GM19193 (cell line): Measurements from ENCODE around the gene ARHGAP36.

Source experiments
- POLR2A ChIP-seq: IDR thresholded peaks from 4 replicates; pipeline ENCODE4 v1.6.1; 2011; ENCODE audit not compliant: insufficient read depth, insufficient read length; ENCODE audit errors: extremely low read depth

Gene ARHGAP36, protein sequence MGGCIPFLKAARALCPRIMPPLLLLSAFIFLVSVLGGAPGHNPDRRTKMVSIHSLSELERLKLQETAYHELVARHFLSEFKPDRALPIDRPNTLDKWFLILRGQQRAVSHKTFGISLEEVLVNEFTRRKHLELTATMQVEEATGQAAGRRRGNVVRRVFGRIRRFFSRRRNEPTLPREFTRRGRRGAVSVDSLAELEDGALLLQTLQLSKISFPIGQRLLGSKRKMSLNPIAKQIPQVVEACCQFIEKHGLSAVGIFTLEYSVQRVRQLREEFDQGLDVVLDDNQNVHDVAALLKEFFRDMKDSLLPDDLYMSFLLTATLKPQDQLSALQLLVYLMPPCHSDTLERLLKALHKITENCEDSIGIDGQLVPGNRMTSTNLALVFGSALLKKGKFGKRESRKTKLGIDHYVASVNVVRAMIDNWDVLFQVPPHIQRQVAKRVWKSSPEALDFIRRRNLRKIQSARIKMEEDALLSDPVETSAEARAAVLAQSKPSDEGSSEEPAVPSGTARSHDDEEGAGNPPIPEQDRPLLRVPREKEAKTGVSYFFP

DNA sequence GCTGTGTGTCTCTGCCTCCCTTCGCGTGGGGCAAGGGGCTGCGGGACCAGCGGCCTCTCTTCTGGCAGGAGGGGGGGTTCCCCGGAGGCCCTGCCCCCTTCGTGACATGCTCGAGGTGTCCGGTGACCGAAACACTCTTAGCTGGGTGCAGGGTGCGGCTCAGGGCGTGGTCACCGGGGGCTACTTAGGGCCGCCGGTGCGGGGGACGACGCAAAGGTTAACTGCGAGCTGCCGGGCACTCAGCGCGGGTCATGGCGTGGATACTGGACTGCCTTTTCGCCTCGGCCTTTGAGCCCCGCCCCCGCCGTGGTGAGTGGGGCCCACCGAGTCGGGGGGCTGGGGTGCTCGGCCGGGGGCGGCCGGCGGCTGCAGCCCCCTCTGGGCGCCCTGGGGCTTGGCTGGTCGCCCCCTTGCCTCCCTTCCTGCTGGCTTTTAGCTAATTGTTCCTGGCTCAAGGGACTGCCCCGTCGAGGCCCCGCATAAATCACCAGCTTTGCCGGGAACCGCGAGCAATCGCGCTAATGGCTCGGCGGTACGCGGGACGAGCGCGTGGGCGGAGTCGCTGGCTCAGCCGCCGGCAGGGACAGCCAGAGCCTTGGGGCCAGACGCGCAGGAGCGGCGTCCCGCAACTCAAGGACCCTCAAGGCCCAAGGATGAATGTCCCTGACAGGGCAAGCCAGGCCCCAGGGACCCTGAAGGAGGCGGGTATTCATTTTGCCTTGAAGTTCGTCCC is at the start of gene ARHGAP36:
Gene ARHGAP36, plus strand, starts transcription at position 211 of the 733 bp plus-strand sequence. CDS start 23,320 bp downstream, outside the sequence.
- no peak for TF ChIP-seq POLR2A

DNA sequence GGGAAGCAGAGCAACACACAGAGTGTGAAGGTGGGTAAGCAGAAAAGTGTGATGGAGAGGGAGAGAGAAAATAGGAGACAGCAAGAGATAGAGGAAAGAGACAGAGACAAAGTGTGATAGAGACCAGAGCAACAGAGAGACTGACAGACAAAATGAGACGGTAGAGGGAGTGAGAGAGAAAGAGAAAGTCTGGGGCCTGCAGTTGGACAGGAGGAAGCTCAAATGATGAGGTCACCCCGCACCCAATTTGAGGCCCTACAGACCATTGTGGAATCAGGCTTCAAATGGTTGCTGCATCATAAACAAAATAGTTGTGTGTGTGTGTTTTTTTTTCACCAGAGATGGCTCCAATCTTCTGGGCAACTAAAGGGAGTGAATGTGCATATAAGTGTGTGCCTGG is 48.0 kb upstream of the ARHGAP36 start:
- no peak for TF ChIP-seq POLR2A

DNA sequence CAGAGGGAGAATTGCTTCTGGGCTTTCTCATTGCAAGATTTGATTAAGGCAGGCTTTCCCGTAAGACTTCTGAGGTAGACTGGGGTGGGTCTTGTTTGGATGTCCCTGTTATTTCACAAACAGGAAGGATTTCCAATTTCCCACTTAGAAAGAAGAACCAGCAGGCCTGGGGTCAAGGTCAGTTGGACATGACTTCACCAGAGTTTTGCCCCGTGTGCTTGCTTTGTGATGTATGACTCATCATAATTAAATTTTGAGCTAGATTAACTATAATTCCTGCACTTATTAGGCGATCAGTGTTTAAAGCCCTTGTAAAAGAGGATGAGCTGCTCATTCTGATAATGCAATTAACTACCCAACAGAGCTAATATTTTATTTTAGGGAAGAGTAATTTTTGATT is 32.8 kb upstream of the ARHGAP36 start:
- TF ChIP-seq POLR2A = no peak

DNA sequence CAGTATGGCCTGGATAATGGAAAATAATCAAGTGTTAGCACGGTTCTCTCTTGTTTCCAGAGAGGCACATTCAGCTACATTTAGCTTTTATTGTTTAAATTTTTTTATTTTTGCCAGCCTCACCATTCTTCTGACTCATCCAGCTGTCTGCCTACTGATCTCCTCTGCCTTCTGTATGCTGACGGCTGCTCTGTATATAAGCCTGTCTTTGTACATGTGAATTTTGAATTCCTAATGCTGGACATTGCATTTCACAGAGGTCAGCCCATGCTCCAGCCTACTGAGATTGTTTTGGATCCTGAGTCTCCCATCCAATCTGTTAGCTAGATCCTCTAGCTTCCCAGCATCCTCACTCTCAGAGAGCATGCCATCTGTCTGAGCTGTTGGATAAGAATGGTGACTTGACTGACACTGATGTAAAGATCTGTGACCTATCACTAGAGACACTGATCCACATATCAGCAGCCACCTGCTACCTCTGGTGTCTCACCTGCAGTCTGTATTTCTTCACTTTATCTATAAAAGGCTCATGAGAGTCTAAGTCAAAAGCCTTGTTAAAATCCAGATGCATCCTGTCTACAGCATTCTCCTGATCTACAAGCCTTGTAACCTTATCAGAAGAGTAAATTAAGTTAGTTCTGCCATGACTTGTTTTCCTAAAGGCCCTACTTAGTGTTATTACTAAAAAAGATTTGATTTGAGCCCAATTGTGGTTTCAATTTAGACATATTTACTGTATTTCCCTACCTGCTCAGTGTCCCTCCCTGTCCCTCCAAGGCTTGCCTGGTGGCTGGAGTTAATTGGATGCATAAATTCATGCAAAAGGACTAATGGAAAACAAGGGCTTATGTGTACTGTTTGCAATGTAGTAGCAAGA is 25.6 kb upstream of the ARHGAP36 start:
- TF ChIP-seq POLR2A = no peak

DNA sequence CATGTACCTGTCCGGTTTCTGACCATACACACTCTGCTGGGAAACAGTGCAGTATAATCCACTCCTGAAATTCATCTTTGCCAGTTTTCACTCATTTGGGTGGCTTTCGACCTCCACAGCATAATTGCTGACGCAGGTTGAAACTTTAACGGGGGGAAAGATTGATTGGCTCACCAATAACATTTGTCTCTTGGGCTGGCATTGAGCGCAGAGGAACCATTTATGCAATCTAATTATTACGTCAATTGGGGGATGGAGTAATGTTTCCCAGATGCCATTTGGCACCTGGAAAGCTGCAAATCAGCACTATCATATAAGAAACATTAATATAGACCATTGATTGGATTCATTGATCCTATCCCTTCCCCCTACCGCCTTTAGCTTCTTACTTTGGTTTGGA is 24.1 kb upstream of the ARHGAP36 start:
- TF ChIP-seq POLR2A = no peak

DNA sequence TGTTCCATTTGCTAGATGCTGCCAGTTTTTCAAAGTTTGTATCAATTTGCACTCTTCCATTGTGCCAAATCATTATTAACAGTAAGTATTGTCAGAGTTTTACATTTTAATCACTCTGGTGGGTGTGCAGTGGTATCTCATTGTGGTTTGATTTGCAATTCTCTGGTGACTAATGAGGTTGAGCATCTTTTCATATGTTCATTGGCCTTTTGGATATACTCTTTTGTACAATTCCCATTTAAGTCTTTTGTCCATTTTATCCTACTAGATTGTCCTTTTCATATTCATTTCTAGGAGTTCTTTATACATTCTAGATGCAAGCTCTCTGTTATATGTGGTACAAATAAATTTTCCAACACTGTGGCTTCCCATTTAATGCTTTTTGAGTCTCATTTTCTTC is 17.4 kb upstream of the ARHGAP36 start:
- TF ChIP-seq POLR2A = no peak

DNA sequence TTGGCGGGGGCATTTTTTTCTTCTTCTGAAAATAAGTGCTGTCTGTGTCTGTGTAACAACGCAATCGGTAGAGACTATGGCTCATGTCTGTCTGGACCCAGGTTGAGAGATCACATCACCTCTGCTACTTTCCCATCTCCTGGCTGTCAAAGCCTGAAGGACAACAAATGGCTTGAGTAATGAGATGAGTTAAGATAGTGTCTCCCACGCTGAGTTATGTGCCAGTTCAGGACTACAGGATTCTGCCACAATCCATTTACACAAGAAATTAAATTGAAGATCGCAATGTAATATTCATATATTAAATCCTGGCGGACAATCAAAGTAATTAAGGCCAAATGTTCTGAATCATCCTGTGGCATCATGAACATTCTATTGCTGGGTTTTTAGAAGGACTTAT is 16.5 kb upstream of the ARHGAP36 start:
- no peak for TF ChIP-seq POLR2A

DNA sequence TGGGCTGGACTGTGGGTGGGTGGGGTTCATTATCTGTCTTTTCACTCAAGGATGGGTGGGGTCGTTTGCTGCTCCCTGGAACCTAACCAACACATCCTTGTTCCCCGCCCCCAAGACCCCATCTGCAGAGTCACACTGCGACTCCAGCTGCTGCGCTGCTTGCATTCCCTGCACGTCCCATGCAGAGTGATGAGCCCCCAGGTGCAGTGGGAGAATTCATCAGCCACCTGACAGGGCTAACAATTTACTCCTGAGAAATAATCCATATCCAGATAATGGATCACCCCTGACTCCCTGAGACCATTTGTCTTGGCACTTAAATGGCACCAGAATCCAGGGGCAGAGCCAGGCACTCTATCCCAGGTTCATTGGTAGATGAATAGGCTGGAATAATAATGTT is 12.4 kb upstream of the ARHGAP36 start:
- TF ChIP-seq POLR2A = no peak

DNA sequence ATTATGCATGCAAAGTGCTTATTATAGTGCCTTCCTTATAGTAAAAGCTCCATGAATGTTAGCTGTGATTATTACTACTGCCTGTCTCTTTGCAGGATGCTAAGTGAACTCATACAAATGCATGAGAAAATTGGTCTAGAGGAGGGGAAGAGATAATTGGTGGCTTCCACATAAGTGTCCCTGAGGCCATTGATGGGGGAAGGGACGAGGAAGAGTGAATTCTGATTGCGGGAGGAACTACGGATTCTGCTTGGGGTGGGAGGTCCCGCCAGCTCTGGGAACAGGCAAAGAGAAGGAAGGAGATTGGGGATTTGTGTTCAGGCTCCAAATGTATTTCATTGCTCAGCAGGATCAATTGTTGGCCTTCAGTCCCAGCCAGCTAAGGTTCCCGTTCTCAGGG is 11.6 kb upstream of the ARHGAP36 start:
- no peak for TF ChIP-seq POLR2A

DNA sequence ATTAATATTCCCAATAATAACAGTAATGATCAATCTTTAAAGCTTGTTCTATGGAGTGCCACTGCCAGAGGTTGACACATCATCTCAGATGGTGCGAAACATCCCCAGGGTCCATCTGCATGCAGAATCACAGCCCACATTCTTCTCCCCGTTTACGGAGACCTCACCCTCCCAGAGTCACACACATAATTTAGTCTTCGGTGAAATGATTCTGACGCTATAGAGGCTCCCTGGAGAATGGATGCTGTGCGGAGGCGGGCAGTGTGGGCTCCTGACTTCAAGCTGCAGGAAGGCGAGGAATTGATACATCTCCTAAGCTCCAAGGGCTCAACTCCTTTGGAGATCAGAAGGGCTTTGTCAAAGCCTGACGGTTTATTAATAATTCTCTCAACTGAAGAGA is 11.0 kb upstream of the ARHGAP36 start:
- no peak for TF ChIP-seq POLR2A

DNA sequence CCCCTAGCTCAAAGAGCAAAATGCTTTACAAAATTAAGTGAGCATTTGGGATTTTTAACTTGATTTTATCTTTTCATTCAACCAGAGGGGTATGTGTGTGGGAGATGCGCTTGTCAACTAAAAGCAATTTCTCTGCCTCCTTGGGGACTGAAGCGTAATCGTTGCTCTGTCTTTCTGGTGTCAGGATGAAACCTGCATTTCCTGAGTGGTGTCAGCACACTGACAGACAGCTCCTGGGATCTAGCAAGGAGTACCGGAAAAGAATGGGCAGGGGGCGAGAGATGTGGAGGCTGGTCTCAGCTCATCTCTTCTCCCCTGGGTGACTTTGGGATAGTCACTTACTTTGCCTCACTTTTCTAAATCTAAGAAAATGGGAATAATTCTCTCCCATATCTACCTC is 5.1 kb upstream of the ARHGAP36 start:
- TF ChIP-seq POLR2A = no peak

DNA sequence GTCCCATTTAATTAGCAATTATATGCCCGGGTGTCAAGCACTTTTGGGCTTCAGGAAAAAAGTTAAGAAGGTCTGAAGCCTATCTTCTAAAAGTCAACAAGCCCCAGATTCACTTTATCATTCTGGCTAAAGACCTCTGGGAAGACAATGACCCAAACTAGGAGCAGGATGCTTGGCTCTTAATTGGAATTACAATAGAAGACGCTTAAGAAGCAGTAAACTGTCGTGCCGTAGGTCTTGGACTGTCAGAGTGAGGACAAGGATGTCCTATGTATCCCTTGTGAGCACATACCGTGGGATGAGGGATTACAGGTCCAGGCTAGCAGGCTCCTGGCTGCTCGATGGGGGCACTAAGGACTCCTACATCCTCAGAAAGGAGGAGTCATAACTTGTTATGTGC is 3.2 kb upstream of the ARHGAP36 start:
- TF ChIP-seq POLR2A = no peak

DNA sequence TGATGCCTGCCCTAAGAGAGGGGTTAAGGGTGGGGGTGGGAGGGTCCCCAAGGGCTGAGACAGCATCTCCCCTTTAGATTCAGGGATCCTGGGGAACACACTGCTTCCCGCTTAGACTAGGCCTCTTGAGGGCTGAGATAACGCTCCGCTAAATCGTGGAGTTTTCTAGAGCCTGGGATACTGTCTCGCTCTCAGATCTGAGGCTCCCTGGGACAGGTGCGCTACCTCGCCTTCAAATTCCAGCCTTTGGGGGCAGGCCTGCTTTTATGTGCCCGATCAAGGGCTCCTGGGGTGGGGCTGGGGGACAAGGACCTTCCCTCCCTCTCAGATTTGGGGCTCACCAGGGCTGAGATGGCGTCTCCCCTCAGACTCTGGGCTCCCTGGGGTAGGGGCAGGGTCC is 440 bp upstream of the ARHGAP36 start:
- no peak for TF ChIP-seq POLR2A

DNA sequence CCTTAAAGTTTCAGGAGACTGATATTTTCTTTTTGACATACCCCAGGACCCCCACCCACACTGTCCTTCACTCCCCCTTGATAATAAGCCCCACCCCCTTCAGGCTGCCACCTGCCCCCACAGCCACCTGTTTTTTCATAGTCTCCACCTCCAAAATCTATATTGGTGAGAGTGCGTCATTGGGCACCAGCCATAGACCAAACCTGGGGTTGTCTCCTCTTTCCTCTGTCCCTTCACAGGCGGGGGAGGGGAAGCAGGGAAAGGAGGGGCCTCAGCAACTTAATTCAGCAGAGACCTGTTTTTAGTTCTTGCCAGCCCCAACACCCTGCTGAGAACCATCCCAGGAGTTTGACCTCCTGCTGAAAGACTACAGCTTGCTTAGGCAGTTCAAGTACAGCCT is 1.1 kb downstream of the ARHGAP36 start:
- TF ChIP-seq POLR2A = no peak

DNA sequence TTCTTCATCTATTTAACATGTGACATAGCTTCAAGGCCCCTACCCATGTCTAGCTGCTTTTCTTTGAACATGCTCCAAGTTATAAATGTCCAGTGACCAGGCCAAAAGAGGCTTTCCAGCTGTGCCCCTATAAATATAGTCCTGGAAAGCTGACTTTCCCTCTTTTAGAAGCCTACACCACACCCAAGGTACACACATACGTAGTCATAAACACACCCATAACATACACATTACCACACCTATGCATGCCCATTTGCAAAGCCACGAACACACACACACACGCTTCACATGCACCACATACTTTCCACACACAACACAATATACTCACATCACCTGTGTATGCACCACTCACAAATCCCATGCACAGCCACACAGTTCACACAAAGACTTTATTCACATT is 2.0 kb downstream of the ARHGAP36 start:
- TF ChIP-seq POLR2A = no peak
